Measurements from ENCODE around the gene SLAMF7.

DNA sequence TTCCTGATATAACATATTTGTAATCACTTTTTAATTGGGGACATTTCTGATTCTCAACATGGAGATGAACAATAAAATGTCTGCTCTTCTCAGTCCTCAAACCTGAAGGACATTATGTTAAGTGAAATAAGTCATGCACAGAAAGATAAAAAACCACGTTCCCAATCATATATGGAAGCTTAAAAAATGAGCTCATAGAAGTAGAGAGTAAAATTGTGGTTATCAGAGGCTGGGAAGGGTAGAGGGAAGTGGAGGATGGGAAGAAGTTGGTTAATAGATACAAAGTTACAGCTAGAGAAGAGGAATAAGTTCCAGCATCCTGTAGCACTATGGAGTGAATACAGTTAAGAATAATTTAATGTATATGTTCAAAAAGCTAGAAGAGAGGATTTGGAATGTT is 25.9 kb upstream of the SLAMF7 start:
- TF ChIP-seq, protein P1, sequence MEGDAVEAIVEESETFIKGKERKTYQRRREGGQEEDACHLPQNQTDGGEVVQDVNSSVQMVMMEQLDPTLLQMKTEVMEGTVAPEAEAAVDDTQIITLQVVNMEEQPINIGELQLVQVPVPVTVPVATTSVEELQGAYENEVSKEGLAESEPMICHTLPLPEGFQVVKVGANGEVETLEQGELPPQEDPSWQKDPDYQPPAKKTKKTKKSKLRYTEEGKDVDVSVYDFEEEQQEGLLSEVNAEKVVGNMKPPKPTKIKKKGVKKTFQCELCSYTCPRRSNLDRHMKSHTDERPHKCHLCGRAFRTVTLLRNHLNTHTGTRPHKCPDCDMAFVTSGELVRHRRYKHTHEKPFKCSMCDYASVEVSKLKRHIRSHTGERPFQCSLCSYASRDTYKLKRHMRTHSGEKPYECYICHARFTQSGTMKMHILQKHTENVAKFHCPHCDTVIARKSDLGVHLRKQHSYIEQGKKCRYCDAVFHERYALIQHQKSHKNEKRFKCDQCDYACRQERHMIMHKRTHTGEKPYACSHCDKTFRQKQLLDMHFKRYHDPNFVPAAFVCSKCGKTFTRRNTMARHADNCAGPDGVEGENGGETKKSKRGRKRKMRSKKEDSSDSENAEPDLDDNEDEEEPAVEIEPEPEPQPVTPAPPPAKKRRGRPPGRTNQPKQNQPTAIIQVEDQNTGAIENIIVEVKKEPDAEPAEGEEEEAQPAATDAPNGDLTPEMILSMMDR (IDR thresholded peaks at IDR 0.05) = no peak
- TF ChIP-seq POLR2A (IDR thresholded peaks at IDR 0.05) = no peak

All from Peyer's patch (tissue), 4 donors.